Cardiac muscle cell (in vitro differentiated cells and primary cell): ENCODE results near the gene AXIN1. TPM values are rescaled to one million over a fixed set of nuclear protein-coding genes. Genes with fewer than 3 reads are reported as not detected.

Source experiments
- DNase-seq, 2 donors: peaks; one replicate each; pipeline versions ENCODE4 v3.0.0 to v3.0.0-alpha.2; 2010 to 2017; ENCODE audit warnings: low read depth in 1 of 2, low spot score in 1 of 2
- H3K27ac ChIP-seq: fragments of 200-600 bp; sonication (generic); 2 replicates; pipeline ENCODE4 v1.5.1; 2016
- H3K27me3 ChIP-seq: fragments of 200-600 bp; sonication (generic); 2 replicates; pipeline ENCODE4 v1.6.0; 2016; ENCODE audit warnings: control low read depth
- H3K36me3 ChIP-seq: fragments of 200-600 bp; sonication (generic); 2 replicates; pipeline ENCODE4 v1.5.1; 2016; ENCODE audit warnings: control low read depth
- H3K4me1 ChIP-seq: fragments of 200-600 bp; sonication (generic); 2 replicates; pipeline ENCODE4 v1.8.1; 2017; ENCODE audit warnings: low read depth, mild to moderate bottlenecking, mixed run types
- H3K4me3 ChIP-seq: fragments of 200-600 bp; sonication (generic); 2 replicates; pipeline ENCODE4 v1.5.1; 2016; ENCODE audit warnings: mild to moderate bottlenecking
- H3K9me3 ChIP-seq: fragments of 200-600 bp; sonication (generic); 2 replicates; pipeline ENCODE4 v1.5.1; 2017; ENCODE audit warnings: low read depth, mild to moderate bottlenecking, control low read depth
- polyA plus RNA-seq: library from polyadenylated mRNA; unstranded; fragments of >200 nt; fragmentation: Nextera tagmentation; extraction: Ambion mirVana; gene quantifications from 2 replicates; pipeline ENCODE4 v1.2.1, GENCODE V29; 2016
- total RNA-seq: library from RNA; depleted of rRNA; stranded (reverse); fragments of >200 nt; gene quantifications from 2 replicates; pipeline ENCODE4 v1.2.3, GENCODE V29; 2016
- TF ChIP-seq, protein P1 (sequence below): IDR thresholded peaks from 2 replicates; pipeline ENCODE4 v1.5.1; 2012; ENCODE audit warnings: low read depth, mild to moderate bottlenecking, low read length

AXIN1 gene, protein sequence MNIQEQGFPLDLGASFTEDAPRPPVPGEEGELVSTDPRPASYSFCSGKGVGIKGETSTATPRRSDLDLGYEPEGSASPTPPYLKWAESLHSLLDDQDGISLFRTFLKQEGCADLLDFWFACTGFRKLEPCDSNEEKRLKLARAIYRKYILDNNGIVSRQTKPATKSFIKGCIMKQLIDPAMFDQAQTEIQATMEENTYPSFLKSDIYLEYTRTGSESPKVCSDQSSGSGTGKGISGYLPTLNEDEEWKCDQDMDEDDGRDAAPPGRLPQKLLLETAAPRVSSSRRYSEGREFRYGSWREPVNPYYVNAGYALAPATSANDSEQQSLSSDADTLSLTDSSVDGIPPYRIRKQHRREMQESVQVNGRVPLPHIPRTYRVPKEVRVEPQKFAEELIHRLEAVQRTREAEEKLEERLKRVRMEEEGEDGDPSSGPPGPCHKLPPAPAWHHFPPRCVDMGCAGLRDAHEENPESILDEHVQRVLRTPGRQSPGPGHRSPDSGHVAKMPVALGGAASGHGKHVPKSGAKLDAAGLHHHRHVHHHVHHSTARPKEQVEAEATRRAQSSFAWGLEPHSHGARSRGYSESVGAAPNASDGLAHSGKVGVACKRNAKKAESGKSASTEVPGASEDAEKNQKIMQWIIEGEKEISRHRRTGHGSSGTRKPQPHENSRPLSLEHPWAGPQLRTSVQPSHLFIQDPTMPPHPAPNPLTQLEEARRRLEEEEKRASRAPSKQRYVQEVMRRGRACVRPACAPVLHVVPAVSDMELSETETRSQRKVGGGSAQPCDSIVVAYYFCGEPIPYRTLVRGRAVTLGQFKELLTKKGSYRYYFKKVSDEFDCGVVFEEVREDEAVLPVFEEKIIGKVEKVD
- 29.1 and 49.7 TPM in 2 replicates for total RNA-seq
- polyA plus RNA-seq = 16.5 and 25.4 TPM in 2 replicates

DNA sequence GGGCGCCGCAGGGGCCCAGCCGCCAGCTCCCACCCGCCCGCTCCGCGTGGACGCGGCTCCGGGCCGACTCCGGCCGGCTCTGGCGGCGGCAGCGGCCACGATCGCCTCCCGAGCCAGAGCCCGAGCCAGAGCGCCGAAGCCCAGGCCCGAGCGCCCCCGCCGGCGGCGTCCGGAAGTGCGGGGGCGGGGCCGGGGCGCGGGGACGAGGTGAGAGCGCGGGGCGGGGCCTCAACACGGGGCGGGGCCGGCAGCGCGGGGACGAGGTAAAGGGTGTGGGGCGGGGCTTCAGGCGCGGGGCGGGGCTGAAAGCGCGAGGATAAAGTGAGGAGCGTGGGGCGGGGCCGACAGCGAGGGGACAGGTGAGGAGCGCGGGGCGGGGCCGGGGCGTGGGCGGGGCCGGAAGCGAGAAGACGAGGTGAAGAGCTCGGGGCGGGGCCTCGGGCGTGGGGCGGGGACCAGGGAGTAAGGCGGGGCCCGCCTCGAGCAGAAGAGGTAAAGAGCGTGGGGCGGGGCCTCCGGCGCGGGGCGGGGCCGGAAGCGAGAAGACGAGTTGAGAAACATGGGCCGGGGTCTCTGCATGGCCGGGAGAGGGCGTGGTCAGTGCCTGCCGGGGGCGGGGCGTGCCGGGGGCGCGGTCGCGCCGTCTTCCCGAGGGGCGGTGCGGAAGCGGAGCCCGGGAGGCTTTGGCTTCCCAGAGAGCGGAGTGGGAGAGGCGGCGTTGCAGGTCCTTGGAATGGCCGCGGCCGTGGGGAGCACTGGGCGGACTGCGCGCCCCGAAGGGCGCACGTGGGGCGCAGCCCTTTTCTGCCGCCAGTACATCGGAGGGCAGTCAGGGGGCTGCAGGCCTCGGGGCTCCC, at the start of gene AXIN1:
AXIN1 (minus strand) TSS at position 177 of the 857 bp plus-strand sequence. CDS start 5,698 bp downstream, outside the sequence.
- Histone ChIP-seq H3K4me3 (peak within 1 kb of the TSS; percentile 87), H3K9me3 (no peaks in the 10 kb centered on the region), H3K27me3 (no peaks in the 10 kb centered on the region), H3K27ac (peak within 1 kb of the TSS; percentile 66), H3K4me1 (peaks cover 4% of the 10 kb centered on the region), H3K36me3 (no peaks in the 10 kb centered on the region)
- TF ChIP-seq, protein P1, sequence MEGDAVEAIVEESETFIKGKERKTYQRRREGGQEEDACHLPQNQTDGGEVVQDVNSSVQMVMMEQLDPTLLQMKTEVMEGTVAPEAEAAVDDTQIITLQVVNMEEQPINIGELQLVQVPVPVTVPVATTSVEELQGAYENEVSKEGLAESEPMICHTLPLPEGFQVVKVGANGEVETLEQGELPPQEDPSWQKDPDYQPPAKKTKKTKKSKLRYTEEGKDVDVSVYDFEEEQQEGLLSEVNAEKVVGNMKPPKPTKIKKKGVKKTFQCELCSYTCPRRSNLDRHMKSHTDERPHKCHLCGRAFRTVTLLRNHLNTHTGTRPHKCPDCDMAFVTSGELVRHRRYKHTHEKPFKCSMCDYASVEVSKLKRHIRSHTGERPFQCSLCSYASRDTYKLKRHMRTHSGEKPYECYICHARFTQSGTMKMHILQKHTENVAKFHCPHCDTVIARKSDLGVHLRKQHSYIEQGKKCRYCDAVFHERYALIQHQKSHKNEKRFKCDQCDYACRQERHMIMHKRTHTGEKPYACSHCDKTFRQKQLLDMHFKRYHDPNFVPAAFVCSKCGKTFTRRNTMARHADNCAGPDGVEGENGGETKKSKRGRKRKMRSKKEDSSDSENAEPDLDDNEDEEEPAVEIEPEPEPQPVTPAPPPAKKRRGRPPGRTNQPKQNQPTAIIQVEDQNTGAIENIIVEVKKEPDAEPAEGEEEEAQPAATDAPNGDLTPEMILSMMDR = peak; percentile 23
- DNase-seq = peak; percentile 97 to 100

DNA sequence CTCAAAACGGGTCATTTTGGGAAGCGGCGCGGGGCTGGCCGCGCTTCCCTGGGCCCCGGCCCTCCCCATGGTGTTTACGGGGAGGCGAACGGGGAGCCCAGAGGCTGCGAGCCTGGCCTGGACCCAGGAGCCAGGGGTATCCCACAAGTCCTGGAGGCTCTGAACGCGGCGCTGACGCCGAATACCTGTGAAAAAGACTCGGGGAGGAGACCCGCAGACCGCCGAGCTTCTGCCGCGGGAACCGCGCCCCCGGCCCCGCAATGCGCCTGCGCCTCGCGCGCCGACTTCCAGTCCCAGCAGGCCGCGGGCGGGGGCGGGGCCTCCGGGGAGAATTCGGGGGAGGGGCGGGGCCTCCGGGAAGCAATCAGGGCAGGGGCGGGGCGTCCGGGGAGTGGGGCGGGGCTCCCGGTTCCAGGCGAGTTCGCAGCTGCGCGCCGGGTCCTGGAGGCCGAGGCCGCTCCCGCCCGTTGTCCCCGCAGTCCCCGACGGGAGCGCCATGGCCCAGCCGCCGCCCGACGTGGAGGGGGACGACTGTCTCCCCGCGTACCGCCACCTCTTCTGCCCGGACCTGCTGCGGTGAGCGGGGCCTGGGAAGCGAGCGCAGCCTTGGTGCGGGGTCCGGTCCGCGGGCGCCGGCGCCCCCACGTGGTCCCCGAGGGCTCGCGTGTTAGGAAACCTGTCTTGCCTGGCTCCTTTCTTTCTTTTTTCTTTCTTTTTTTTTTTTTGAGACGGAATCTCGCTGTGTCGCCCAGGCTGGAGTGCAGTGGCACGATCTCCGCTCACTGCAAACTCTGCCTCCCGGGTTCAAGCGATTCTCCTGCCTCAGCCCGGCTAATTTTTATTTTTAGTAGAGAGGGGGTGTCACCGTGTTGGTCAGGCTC, 49.2 kb upstream of the AXIN1 start, which contains the start of gene DECR2:
DECR2 (plus strand) TSS at position 418 of the 881 bp plus-strand sequence; CDS start at position 497, 79 bp downstream.
- H3K27ac ChIP-seq = peak within 1 kb of the TSS; percentile 94
- peak within 1 kb of the TSS; percentile 71 for H3K4me3 ChIP-seq
- H3K9me3 ChIP-seq = no peaks in the 10 kb centered on the region
- H3K27me3 ChIP-seq = no peaks in the 10 kb centered on the region
- peaks cover 9% of the 10 kb centered on the region for H3K4me1 ChIP-seq
- peaks cover 13% of the 10 kb centered on the region for H3K36me3 ChIP-seq
- TF ChIP-seq, protein P1 = peak; percentile 54
- DNase-seq = peak; percentile 95 to 96

DNA sequence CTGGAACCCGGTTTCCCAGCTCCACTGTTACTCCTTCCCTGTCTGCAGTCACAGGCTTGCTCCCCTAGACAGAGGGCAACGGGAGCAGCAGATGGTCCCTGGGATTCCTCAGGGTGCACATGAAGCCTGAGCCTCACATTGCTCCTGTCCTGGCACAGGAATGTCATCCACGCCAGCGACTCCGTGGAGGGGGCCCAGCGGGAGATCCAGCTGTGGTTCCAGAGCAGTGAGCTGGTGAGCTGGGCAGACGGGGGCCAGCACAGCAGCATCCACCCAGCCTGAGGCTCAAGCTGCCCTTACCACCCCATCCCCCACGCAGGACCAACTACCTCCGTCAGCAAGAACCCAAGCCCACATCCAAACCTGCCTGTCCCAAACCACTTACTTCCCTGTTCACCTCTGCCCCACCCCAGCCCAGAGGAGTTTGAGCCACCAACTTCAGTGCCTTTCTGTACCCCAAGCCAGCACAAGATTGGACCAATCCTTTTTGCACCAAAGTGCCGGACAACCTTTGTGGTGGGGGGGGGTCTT, 47.6 kb upstream of the AXIN1 start:
- no peak for DNase-seq
- H3K4me3 ChIP-seq = no peak overlapping the region

DNA sequence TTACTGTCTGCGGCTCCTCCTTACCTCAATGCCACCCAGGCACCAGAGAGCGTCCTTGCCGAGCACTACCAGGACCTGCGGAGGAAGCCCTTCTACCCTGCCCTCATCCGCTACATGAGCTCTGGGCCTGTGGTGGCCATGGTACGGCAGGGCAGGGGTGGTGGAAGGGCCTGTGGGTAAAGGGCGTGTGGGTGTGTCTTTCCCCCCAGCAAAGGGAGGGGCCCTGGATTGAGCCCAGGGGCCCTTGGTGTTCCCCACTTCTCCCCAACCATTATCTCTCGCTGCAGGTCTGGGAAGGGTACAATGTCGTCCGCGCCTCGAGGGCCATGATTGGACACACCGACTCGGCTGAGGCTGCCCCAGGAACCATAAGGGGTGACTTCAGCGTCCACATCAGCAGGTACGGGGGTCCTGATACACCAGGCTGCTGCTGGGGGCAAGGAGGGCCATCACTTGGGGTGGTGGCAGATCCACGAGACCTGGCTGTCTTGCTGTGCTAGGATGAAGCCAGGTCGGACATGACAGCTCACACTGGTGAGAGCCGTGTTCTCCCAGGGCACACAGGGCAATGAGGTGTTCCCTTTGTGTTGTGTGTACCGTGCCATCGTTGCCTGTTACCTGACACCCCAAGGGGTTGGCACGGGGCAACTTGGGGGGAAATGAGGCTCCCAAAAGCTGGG, 47.0 kb upstream of the AXIN1 start:
- Histone ChIP-seq H3K9me3 (no peaks in the 10 kb centered on the region), H3K36me3 (peaks cover 13% of the 10 kb centered on the region), H3K4me3 (no peak overlapping the region), H3K4me1 (peaks cover 9% of the 10 kb centered on the region), H3K27me3 (no peaks in the 10 kb centered on the region), H3K27ac (peak overlapping the region; percentile 94)
- DNase-seq = no peak
- TF ChIP-seq, protein P1 = no peak

More for the DNA sequence above, 47.6 kb upstream of the AXIN1 start:
- H3K36me3 ChIP-seq = peaks cover 13% of the 10 kb centered on the region
- TF ChIP-seq, protein P1 = no peak
- no peaks in the 10 kb centered on the region for H3K27me3 ChIP-seq
- peaks cover 9% of the 10 kb centered on the region for H3K4me1 ChIP-seq
- no peaks in the 10 kb centered on the region for H3K9me3 ChIP-seq
- peak overlapping the region; percentile 94 for H3K27ac ChIP-seq
